Colonic mucosa (tissue), 4 donors: Measurements from ENCODE around the gene TRIM46. TPM values are rescaled to one million over a fixed set of nuclear protein-coding genes. Genes with fewer than 3 reads are reported as not detected.
"Not testable (repeated sequence)": the region's sequence is repeated elsewhere in the genome, so short reads cannot be mapped to it uniquely, and the experiment has no call there.

Experiments
- DNase-seq: peaks from one replicate; pipeline ENCODE4 v3.0.0-alpha.2; 2020
- H3K27ac ChIP-seq: fragments of 200-600 bp; one replicate; pipeline ENCODE4 v1.8.0; 2021
- H3K27me3 ChIP-seq: fragments of 200-600 bp; one replicate; pipeline ENCODE4 v1.8.0; 2021
- H3K36me3 ChIP-seq: fragments of 200-600 bp; one replicate; pipeline ENCODE4 v1.8.0; 2021
- H3K4me1 ChIP-seq: fragments of 200-600 bp; one replicate; pipeline ENCODE4 v1.8.0; 2021; ENCODE audit warnings: mild to moderate bottlenecking
- H3K4me3 ChIP-seq: fragments of 200-600 bp; one replicate; pipeline ENCODE4 v1.8.0; 2021
- H3K9ac ChIP-seq, 2 donors: one replicate each; pipeline ENCODE4 v1.7.0; 2013; ENCODE audit warnings: control low read depth in 2 of 2, low read depth in 2 of 2, low read length in 2 of 2
- H3K9me3 ChIP-seq: fragments of 200-600 bp; one replicate; pipeline ENCODE4 v1.8.0; 2021
- CTCF ChIP-seq: fragments of 200-600 bp; IDR thresholded peaks from one replicate; pipeline ENCODE4 v1.8.0; 2022; ENCODE audit warnings: antibody characterized with exemption, mild to moderate bottlenecking
- intact Hi-C: fragments of 100-400 bp; cut with DNase I; formaldehyde crosslinking; loops from one replicate; pipeline ENCODE4 v1.14.1; 2022
- total RNA-seq, 2 donors: library from RNA; stranded (reverse); fragmentation: NEBNext Ultra II Directional in 1 of 2; extraction: Animal tissue kit (Norgen Biotek cat#: 25700) in 1 of 2; gene quantifications; one replicate each; pipeline ENCODE4 v1.2.1, GENCODE V29; 2021
- donor health status: healthy.
- donor health status: DM: no; HTN: no; CAD: no.
- donor health status: DM: no; HTN: no; CAD: no.

The TRIM46 gene
- total RNA-seq, 2 donors from 2014 or later = 0.10 to 0.19 TPM

- peaks cover 15% of the 10 kb centered on the region for H3K4me1 ChIP-seq
- TF ChIP-seq CTCF = no peak
- H3K36me3 ChIP-seq = no peaks in the 10 kb centered on the region
- peak overlapping the region; percentile 93 for H3K27ac ChIP-seq
- H3K27me3 ChIP-seq = no peaks in the 10 kb centered on the region
- peak; percentile 88 for DNase-seq
- intact Hi-C loops = no loop called here
- peak overlapping the region; percentile 47 for H3K4me3 ChIP-seq
- no peaks in the 10 kb centered on the region for H3K9me3 ChIP-seq
- H3K9ac ChIP-seq = peak overlapping the region; percentile 88 to 94
These were observed 19.0 kb downstream of the TRIM46 start for GRCh38 chr1:155192346-155193274.

- H3K4me3 ChIP-seq = peak overlapping the region; percentile 47
- H3K9ac ChIP-seq = peak overlapping the region; percentile 88
- peak overlapping the region; percentile 93 for H3K27ac ChIP-seq
- intact Hi-C loops = no loop called here
- H3K4me1 ChIP-seq = peaks cover 15% of the 10 kb centered on the region
- DNase-seq = peak; percentile 95
- TF ChIP-seq CTCF = peak; percentile 98
- H3K36me3 ChIP-seq = no peaks in the 10 kb centered on the region
- H3K27me3 ChIP-seq = no peaks in the 10 kb centered on the region
- H3K9me3 ChIP-seq = no peaks in the 10 kb centered on the region
These were observed 19.8 kb downstream of the TRIM46 start for GRCh38 chr1:155193275-155193990.

GRCh38 chr1:155193991-155194240 is 20.3 kb downstream of the TRIM46 start:
- intact Hi-C loops, H3K27me3 ChIP-seq, H3K9me3 ChIP-seq, H3K36me3 ChIP-seq, DNase-seq: not testable (repeated sequence)
- H3K4me3 ChIP-seq = peak overlapping the region; percentile 47
- H3K9ac ChIP-seq = peak overlapping the region; percentile 88
- H3K4me1 ChIP-seq = peaks cover 15% of the 10 kb centered on the region
- peak overlapping the region; percentile 93 for H3K27ac ChIP-seq

GRCh38 chr1:155195201-155196102 is 21.8 kb downstream of the TRIM46 start:
- H3K4me3 ChIP-seq = peak overlapping the region; percentile 47
- H3K27ac ChIP-seq = peak overlapping the region; percentile 93
- DNase-seq = no peak
- H3K36me3 ChIP-seq = no peaks in the 10 kb centered on the region
- H3K4me1 ChIP-seq = peaks cover 15% of the 10 kb centered on the region
- H3K9ac ChIP-seq = peak overlapping the region in 1 of 2 donors; percentile 66
- no peaks in the 10 kb centered on the region for H3K27me3 ChIP-seq
- TF ChIP-seq CTCF = no peak
- intact Hi-C loops = no loop called here
- no peaks in the 10 kb centered on the region for H3K9me3 ChIP-seq

- no peaks in the 10 kb centered on the region for H3K36me3 ChIP-seq
- no peaks in the 10 kb centered on the region for H3K27me3 ChIP-seq
- intact Hi-C loops = no loop called here
- H3K9me3 ChIP-seq = no peaks in the 10 kb centered on the region
- no peak overlapping the region for H3K4me3 ChIP-seq
- H3K27ac ChIP-seq = no peak overlapping the region
- DNase-seq = no peak
- no peak overlapping the region for H3K9ac ChIP-seq
- peaks cover 15% of the 10 kb centered on the region for H3K4me1 ChIP-seq
- no peak for TF ChIP-seq CTCF
These were observed 22.6 kb downstream of the TRIM46 start for GRCh38 chr1:155196103-155196892.
